ENCODE measurements around the gene TRAF7.

GRCh38 chr16:2194166-2194834 lies 38.7 kb downstream of the TRAF7 start:
- TF ChIP-seq CTCF (IDR thresholded peaks at IDR 0.05): no peak
- no peak for TF ChIP-seq POLR2A (IDR thresholded peaks at IDR 0.05)
- TF ChIP-seq EP300 (IDR thresholded peaks at IDR 0.05): no peak
